H54 (cell line): ENCODE data around the gene IGSF22.

ENCODE experiments used
- DNase-seq: peaks from one replicate; pipeline ENCODE4 v3.0.0; 2011; ENCODE audit warnings: low spot score, mixed read lengths; ENCODE audit not compliant: insufficient read length
- FAIRE-seq: peaks from 3 replicates; lab custom pipeline; 2011; peaks lifted over from hg19 to GRCh38; lab: Jason Lieb, UNC
- POLR2A ChIP-seq: IDR thresholded peaks from 2 replicates; pipeline ENCODE4 v1.6.1; 2011; ENCODE audit warnings: low read depth, mild to moderate bottlenecking, low read length

IGSF22 gene

DNA sequence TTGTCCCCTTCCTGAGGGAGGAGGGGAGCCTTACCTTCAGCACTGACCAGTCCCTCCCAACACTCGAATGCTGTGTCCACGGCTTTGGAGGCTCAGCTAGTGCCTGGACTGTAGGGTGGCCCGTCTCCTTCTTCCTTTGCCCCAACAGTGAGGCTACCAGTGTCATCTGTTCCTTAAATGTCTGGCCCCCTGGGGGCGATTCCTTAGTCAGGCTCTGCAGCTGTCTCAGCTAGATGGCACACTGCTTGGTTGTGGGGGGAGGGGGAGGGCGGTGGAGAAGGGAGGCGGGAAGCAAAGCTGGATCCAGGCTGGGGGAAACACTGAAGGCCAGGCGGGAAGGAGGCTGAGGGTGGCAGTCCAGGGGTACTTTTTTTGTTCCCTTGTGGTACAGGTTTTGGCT is at the start of gene IGSF22:
IGSF22 (minus strand) TSS at position 149 of the 400 bp plus-strand sequence. CDS start 1,952 bp downstream, outside the sequence.
- no peak for DNase-seq
- FAIRE-seq, result no peak
- no peak for TF ChIP-seq POLR2A

DNA sequence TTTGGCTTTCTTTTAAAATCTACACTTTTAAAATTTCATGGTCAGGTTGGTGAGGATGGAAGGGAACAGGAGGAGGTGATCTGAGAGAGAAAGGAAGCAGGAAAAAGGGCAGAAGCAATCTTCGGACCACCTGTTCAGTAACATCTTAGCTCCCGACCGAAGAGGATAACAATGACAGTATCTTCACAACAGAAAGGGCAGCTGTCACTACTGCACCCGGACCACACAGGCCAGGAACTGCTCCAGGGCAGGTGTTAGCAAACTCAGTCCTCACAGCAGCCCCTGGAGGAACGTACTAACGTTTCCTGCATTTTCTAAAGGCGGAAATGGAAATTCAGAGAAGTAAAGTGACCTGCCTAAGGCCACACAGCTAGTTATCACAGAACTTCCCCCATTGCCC is 48.8 kb upstream of the IGSF22 start:
- no peak for DNase-seq
- FAIRE-seq, result no peak
- TF ChIP-seq POLR2A, result no peak

DNA sequence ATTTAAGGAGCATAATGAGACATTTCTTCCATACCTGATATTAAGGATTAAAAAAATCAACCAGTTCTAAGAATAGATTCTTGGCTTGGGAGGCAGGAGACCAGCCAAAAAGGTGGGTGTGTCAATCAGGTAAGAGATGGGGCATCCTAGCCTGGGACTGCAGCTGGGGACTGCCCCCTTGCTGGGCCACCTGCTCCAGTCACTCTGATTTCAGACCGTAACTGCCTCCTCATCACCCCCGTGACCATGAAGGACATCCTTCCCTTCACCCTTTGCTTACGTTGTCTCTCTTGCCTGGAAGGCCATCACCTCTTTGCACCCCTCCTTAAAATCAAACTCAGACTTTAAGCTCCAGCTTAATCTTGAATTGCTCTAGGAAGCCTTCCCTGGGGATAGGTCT is 47.7 kb upstream of the IGSF22 start:
- DNase-seq (no peak), FAIRE-seq (no peak)
- no peak for TF ChIP-seq POLR2A

DNA sequence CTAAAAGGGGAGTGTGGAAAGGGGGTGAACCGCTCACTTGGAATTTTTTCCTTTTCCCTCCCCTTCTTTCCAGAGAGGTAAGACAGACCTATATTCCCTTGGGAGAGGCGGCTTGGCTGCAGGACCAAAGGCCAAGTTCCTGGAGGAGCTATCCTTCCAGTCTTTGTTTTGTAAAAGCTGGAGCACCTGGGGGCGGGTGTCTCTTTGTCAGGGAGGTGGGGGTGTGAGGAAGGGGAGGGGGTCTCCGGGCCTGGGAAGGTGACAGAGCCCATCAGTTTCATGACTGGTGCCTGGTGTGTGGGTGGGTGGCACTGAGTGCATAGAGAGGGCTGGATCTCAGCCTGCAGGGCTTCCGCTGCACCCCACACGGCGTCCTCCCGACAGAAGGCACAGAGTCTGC is 47.1 kb upstream of the IGSF22 start:
- no peak for FAIRE-seq

DNA sequence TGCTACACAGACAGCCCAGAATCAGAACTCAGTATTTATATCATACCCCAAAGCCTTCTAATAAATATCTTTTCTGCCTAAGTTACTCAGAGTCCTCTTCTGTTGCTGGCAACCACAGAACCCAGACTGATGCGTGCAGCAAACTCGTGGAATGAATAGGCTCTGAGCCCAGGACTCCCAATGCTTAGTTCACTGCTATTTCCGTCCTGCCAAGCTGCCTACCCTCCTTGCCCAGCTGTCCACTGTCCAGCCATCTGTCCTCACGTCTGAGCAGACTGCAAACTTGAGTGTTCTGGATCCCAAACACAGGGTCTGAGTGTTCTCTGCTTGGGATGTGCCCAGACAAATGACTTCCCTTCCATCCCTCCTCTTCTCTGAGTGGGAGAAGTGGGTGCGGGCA is 46.2 kb upstream of the IGSF22 start:
- DNase-seq (no peak), FAIRE-seq (no peak)

More for the DNA sequence above, 47.1 kb upstream of the IGSF22 start:
- DNase-seq, result no peak
- no peak for TF ChIP-seq POLR2A

DNA sequence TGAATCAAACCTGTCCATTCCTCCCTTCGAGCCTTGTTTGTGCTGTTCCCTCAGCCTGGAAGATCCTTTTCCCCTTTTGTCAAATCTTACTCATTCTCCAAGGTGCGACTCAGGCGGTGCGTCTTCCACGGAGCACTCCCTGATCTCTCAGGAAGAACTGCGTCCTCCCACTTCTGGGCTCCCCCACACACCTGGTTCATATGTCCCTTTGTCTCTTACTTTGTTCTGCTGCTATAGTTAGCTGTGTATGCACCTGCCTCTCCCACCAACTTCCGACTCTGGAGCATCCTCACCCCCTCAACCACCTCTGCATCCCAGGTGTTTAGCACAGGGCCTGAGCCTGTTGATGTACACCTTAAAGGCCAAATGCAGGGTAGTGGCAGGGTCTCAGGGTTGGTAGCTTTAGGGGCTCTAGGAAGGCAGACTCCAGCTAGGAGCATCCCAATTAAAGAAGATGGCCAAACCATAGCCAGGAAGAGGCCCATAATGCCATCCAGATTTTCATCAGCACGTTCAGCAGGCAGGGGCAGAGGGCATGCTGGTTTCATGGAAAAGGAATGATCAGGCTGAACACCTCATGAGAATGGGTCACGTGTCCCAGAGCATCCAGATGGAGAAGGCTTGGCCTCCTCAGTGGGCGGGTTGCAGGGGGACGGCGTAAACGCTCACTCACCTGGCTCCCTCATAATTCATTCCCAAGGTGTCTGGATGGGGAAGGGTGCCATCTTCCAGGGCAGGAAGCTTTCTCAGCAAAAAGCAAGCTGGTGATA is 45.5 kb upstream of the IGSF22 start:
- FAIRE-seq (no peak), DNase-seq (no peak)
- TF ChIP-seq POLR2A, result no peak

More for the DNA sequence above, 46.2 kb upstream of the IGSF22 start:
- no peak for TF ChIP-seq POLR2A

DNA sequence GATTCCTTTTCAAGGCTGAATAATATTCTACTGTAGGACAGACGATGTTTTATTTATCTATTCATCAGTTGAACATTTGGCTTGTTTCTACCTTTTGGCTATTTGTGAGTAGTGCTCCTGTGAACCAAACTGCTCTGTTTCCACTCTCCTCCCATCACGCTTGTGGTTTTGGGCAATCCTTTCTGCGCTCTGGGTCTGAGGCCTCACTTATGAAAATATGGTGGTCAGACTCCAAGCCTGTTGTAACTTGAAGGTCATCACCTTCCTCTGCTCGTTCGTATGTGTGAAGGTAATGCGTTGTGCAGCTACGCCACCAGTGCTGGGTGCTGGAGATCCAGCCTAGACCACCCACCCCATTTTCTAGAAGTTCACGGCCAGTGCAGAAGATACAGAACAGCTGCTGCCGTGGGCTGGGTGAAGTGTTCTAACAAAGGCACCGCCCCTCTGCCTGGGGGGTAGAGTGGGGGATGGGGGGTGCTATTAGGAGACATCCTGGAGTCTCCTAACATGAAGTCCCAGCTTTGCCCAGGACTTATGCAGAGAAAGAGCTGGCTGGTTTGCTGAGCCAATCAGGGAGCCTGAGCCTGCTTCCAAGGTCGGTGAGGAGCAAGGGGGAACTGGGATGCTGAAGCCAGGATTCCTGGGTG is 44.6 kb upstream of the IGSF22 start:
- TF ChIP-seq POLR2A, result no peak
- FAIRE-seq (no peak), DNase-seq (no peak)

DNA sequence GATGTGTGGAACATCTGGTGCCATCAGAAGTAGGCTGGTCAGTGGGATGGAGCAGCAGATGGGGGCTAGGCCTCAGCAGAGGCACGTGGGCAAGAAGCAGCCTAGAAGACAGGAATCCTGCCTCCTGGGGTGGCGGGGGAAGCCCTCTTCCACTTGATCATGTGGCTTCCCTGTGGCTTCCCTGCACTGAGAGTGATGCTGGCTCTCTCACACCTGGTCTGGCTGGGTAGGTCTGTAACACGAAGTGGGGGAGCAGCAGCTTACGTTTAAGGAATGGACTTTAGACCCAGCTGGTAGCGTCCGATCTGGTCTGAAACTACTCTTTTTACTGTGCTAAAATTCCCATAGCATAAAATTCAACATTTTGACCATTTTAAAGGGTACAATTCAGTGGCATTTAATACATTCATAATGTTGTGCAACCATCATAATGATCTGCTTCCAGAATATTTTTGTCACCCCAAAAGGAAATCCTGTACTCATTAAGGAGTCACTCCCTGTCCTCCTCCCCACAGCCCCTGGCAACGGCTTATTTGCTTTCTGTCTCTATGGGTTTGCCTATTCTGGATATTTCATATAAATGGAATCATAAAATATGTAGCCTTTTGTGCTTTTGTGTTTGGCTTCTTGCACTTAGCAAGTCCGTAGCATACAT is 43.9 kb upstream of the IGSF22 start:
- DNase-seq (no peak), FAIRE-seq (no peak)
- no peak for TF ChIP-seq POLR2A

DNA sequence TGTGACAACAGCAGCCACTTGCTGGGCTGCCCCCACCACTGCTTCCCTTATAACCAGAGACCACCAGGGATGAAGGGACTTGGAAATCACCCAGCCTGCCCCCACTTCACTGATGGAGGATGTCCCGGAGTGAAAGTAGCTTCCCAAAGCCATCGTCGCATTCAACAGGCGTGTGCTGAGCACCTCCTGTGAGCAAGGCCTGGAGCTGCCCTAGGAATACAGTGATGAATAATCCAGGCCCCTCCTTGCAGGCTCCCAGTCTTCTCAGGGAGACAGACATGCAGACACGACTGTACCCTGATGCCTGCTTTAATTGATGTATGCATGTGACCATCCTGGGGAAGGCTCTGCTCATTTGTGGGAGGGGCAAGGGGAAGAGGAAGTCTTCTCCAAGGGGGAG is 43.0 kb upstream of the IGSF22 start:
- no peak for TF ChIP-seq POLR2A
- no peak for FAIRE-seq
- DNase-seq, result no peak

DNA sequence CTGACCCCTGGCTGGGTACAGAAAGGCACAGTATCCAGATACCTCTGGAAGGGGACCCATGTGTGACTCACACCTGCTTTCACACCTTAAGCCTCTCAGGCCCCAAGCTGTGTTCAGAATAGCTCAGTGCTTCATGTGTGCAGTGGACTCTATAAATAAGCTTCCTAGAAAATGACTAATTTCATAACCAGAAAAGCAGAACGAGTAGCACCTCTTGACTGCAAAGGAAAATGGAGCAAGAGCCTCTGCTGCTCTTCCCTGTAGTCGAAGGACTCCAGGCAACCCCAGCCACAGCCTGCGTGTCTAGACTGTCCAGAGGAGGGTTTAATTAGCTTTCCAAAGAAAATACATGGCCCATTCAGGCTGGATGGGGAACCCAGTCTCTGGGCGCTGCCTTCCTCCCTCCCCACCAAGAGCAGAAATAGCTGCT is 42.5 kb upstream of the IGSF22 start:
- no peak for TF ChIP-seq POLR2A
- no peak for DNase-seq
- no peak for FAIRE-seq

DNA sequence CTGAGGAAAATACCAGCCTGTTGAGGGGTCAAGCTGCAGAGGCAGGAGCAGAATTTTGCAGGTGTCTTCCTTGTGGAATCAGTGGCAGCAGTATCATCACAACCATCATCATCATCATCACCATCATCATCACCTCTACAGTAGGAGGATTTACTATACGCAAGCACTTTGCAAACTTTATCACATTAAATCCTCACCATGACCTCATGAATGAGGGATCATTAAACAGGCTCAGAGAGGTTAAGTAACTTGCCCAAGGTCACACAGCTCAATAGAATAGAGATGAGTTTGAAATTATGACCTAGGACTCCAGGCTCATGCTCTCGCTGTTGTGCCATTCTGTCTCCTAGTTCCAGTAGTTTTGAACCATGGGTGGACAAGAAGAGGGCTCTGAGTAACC is 40.0 kb upstream of the IGSF22 start:
- FAIRE-seq, result no peak
- no peak for TF ChIP-seq POLR2A
- DNase-seq, result no peak

DNA sequence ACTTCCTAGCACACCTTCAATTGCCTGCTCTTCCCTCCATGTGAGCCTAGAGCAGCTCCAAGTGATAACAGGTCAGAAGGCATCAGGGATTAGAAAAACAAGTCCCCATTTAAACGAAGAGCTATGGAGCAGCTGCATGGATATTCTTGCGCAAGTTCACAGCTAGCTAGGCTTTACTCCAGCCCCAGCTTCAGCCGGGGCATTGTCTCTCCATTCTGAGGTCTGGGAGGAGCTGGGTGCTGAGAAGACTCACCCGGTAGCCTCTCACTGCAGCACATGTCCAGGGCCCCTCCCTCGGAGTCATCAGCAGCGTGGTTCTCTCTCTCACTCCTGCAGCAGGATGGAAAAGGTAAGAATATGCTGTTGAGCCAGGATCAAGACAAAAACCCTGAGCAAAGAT is 39.6 kb upstream of the IGSF22 start:
- FAIRE-seq (no peak), DNase-seq (no peak)
- no peak for TF ChIP-seq POLR2A

DNA sequence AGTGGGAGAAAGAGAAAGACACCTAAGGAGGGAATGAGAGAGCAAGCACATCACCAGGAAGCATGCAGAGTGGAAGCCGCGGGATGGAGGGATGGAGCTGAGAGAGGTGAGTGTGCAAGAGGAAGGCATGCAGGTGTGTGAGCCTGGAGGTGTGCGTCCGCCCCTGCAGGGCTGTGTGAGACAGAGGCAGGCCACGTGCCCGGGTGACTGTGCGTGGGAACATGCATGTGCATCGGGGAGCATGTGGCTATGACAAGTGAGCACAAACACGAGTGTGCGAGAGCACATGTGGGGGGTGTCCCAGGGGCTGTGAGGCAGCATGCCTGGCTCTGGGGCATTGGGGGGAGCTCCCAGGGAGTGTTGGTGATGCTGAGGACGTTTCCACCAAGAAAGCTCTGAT is 35.8 kb upstream of the IGSF22 start:
- DNase-seq (no peak), FAIRE-seq (no peak)
- TF ChIP-seq POLR2A, result no peak

DNA sequence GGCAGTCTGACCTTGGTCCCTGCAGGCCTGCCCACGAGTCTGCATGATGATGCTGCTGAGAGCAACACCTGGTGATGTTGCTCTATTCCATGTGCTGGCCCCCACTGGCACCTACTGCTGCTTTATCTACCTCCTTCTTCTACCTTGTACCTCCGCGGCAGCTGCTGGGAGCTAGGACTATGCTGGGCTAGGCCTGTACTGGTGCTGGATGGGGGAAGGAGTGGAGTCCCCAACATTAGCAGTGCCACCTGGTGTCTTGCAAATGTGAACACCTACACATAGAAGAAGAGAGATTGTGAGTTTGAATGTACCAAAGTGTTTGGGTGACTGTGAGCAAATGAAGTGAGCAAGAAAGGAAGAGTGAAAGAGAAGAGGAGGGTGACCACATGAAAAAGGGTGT is 35.2 kb upstream of the IGSF22 start:
- no peak for FAIRE-seq
- TF ChIP-seq POLR2A, result no peak

More for the DNA sequence above, 35.2 kb upstream of the IGSF22 start:
- DNase-seq, result no peak
